Liver (tissue), 3 donors: ENCODE measurements around the gene SRGAP1.

Experiments
- JUND ChIP-seq, 2 donors: IDR thresholded peaks; 2 replicates each; pipeline ENCODE4 v1.6.1; 2016; ENCODE audit warnings: antibody characterized with exemption in 2 of 2
- SP1 ChIP-seq: IDR thresholded peaks from 2 replicates; pipeline ENCODE4 v1.6.1; 2018; ENCODE audit warnings: antibody characterized with exemption, mild to moderate bottlenecking
- TF ChIP-seq, protein P1 (sequence below): fragments of 150-350 bp; IDR thresholded peaks from 2 replicates; pipeline ENCODE4 v1.5.1; 2017; ENCODE audit warnings: improper control_type of control experiment, low read depth, low read length; ENCODE audit not compliant: missing input control
- donor health status: healthy.
- donor health status: healthy.

DNA sequence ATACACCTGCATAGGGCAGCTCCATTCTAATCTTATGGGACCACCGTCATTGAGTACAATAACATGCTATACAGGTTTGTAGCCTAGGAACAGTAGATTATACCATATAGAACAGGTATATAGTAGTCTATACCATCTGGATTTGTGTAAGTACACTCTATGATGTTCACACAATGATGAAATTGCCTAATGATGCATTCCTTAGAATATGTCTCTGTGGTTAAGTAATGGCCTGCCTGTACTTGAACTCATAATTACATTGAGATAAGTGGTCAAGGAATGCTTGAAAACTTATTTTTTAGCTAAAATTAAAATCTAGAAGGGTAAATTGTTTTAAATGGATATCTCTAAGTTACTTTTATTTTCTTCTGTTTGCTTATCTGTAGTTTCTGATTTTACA is 152.7 kb downstream of the SRGAP1 start:
- TF ChIP-seq, protein P1, sequence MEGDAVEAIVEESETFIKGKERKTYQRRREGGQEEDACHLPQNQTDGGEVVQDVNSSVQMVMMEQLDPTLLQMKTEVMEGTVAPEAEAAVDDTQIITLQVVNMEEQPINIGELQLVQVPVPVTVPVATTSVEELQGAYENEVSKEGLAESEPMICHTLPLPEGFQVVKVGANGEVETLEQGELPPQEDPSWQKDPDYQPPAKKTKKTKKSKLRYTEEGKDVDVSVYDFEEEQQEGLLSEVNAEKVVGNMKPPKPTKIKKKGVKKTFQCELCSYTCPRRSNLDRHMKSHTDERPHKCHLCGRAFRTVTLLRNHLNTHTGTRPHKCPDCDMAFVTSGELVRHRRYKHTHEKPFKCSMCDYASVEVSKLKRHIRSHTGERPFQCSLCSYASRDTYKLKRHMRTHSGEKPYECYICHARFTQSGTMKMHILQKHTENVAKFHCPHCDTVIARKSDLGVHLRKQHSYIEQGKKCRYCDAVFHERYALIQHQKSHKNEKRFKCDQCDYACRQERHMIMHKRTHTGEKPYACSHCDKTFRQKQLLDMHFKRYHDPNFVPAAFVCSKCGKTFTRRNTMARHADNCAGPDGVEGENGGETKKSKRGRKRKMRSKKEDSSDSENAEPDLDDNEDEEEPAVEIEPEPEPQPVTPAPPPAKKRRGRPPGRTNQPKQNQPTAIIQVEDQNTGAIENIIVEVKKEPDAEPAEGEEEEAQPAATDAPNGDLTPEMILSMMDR: no peak
- no peak for TF ChIP-seq JUND (IDR thresholded peaks at IDR 0.05)
- no peak for TF ChIP-seq SP1
